ENCODE results near the gene NKX1-2.

GRCh38 chr10:124449170-124450011, 444 bp downstream of the NKX1-2 start:
- no peak for TF ChIP-seq CTCF (IDR thresholded peaks at IDR 0.05)
- TF ChIP-seq USF2 (IDR thresholded peaks at IDR 0.05; ENCODE audit: borderline replicate concordance, low read depth, low read length) = no peak
- TF ChIP-seq POLR2AphosphoS5 (IDR thresholded peaks at IDR 0.05; ENCODE audit: low read depth, low read length) = no peak
- TF ChIP-seq USF1 (IDR thresholded peaks at IDR 0.05; ENCODE audit: borderline replicate concordance, low read depth) = no peak
- no peak for TF ChIP-seq GATA2 (CRISPR knock-in tag; IDR thresholded peaks at IDR 0.05)
- no peak for TF ChIP-seq MAX (IDR thresholded peaks at IDR 0.05; ENCODE audit: low read depth)
- TF ChIP-seq TAF1 (IDR thresholded peaks at IDR 0.05; ENCODE audit: borderline replicate concordance, low read depth, low read length) = no peak
- TF ChIP-seq SIN3A (IDR thresholded peaks at IDR 0.05; ENCODE audit: borderline replicate concordance, low read depth, low read length) = no peak
- TF ChIP-seq PBX3 (IDR thresholded peaks at IDR 0.05) = no peak

All from SK-N-SH (cell line).